Endothelial cell of umbilical vein (primary cell): ENCODE data around the gene MAT1A.

ENCODE experiments used
- CTCF ChIP-seq, 2 donors: IDR thresholded peaks; 1 replicate in 1 of 2; 2 replicates in 1 of 2; pipeline ENCODE4 v1.5.1; 2011; ENCODE audit warnings: low read length in 2 of 2, mild to moderate bottlenecking in 2 of 2, moderate library complexity in 2 of 2, control low read depth in 1 of 2, inconsistent platforms in 1 of 2, low read depth in 1 of 2; ENCODE audit not compliant: insufficient read depth in 1 of 2; ENCODE audit errors: extremely low read depth in 1 of 2
- EZH2 ChIP-seq: IDR thresholded peaks from 2 replicates; pipeline ENCODE4 v1.6.1; 2012; ENCODE audit warnings: borderline replicate concordance, low read depth, mild to moderate bottlenecking, moderate library complexity, low read length, inconsistent platforms; ENCODE audit not compliant: severe bottlenecking
- FOS ChIP-seq: IDR thresholded peaks from 2 replicates; pipeline ENCODE4 v1.6.1; 2011; ENCODE audit warnings: mild to moderate bottlenecking, low read length, moderate library complexity, borderline replicate concordance; ENCODE audit not compliant: insufficient read depth
- GATA2 ChIP-seq: IDR thresholded peaks from 2 replicates; pipeline ENCODE4 v1.7.0; 2011; ENCODE audit warnings: low read depth, mild to moderate bottlenecking, moderate library complexity, mixed read lengths, low read length; ENCODE audit not compliant: insufficient read length, insufficient read depth
- JUN ChIP-seq: IDR thresholded peaks from 2 replicates; pipeline ENCODE4 v1.6.1; 2011; ENCODE audit warnings: borderline replicate concordance, low read depth; ENCODE audit not compliant: insufficient read length, insufficient read depth
- MAX ChIP-seq: IDR thresholded peaks from 2 replicates; pipeline ENCODE4 v1.6.1; 2011; ENCODE audit not compliant: insufficient read depth, insufficient read length
- MYC ChIP-seq: IDR thresholded peaks from one replicate; pipeline ENCODE4 v1.6.1; 2011; ENCODE audit warnings: mild to moderate bottlenecking, low read depth, low read length
- POLR2A ChIP-seq: IDR thresholded peaks from 2 replicates; pipeline ENCODE4 v1.6.1; 2012; ENCODE audit warnings: low read depth, mild to moderate bottlenecking, control low read depth, low read length
- POLR2AphosphoS5 ChIP-seq: IDR thresholded peaks from 2 replicates; pipeline ENCODE4 v1.6.1; 2012; ENCODE audit warnings: low read depth, mild to moderate bottlenecking, control low read depth, low read length, moderate library complexity; ENCODE audit not compliant: insufficient read depth

GRCh38 chr10:80321183-80321582 lies 31.7 kb upstream of the MAT1A start:
- no peak for TF ChIP-seq CTCF (IDR thresholded peaks at IDR 0.05; ENCODE audit: extremely low read depth in 1 of 2, insufficient read depth in 1 of 2, low read depth in 1 of 2, low read length in 2 of 2)
- TF ChIP-seq EZH2: no peak
- TF ChIP-seq POLR2A: no peak
- TF ChIP-seq POLR2AphosphoS5: no peak
- no peak for TF ChIP-seq FOS
- no peak for TF ChIP-seq GATA2
- no peak for TF ChIP-seq MAX
- TF ChIP-seq MYC: no peak
- no peak for TF ChIP-seq JUN
